T-helper 1 cell treated with Interleukin-12 subunit alpha and Interleukin-12 subunit beta and Interleukin-4 antibody, amounts not matched to agents 30 ng/mL and 1 ng/mL, for 36 hours (primary cell): Measurements from ENCODE around the gene RPRD1A. TPM values are rescaled to one million over a fixed set of nuclear protein-coding genes. Genes with fewer than 3 reads are reported as not detected.
"Not testable (repeated sequence)": the region's sequence is repeated elsewhere in the genome, so short reads cannot be mapped to it uniquely, and the experiment has no call there.

Source experiments
- intact Hi-C: fragments of 100-400 bp; cut with micrococcal nuclease; formaldehyde crosslinking; loops from one replicate; pipeline ENCODE4 v1.15.1; 2024
- total RNA-seq: library from RNA; stranded (reverse); gene quantifications from 2 replicates; pipeline ENCODE4 v1.2.3, GENCODE V29; 2022

RPRD1A gene
- total RNA-seq, 1 donor from 2014 or later: 29.5 TPM

DNA sequence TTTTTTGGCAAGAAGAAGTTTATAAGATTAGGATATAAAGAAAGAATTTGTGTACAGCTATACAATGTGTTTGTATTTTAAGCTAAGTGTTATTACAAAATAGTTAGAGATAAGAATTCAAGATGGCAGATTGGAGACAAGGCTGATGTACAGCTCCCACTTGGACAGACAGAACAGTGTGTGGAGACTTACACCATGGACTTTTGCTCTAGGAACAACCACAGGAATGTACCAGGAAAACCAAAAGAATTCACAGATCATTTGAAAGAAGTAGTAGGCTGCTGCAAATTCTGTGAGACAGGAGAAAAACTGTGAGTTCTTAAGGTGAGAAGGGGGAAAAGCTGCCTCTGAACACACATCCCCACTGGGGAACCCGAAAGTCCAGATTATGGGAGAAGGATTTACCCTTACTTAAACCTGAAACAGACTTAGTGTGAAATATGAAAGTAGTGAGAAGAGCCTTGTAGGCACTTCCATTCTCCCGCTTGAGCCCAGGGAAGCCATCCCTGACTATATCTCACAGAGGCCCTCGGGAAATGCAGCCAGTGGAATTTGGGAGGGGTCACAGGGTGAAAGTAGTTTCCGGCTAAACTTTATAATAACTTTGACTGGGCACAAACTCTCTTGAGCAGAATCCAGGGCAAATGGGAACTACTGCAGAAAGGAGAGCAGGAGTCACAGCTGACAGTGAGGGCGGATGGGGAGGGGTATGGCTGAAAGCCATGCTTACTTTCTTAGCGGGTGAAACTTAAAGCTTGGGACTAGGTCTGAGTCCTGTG is 11.6 kb upstream of the RPRD1A start:
- intact Hi-C loops: no loop called here

DNA sequence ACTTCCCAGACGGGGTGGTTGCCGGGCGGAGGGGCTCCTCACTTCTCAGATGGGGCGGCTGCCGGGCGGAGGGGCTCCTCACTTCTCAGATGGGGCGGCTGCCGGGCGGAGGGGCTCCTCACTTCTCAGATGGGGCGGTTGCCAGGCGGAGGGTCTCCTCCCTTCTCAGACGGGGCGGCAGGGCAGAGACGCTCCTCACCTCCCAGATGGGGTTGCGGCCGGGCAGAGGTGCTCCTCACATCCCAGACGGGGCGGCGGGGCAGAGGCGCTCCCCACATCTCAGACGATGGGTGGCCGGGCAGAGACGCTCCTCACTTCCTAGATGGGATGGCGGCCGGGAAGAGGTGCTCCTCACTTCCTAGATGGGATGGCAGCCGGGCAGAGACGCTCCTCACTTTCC is 10.4 kb upstream of the RPRD1A start:
- intact Hi-C loops: not testable (repeated sequence)

GRCh38 chr18:36075862-36076587 is 8.7 kb upstream of the RPRD1A start:
- intact Hi-C loops: no loop called here

GRCh38 chr18:36074435-36074834 is 7.1 kb upstream of the RPRD1A start:
- intact Hi-C loops: no loop called here

GRCh38 chr18:36073676-36074075 is 6.3 kb upstream of the RPRD1A start:
- intact Hi-C loops: no loop called here

GRCh38 chr18:36072406-36072805 is 5.0 kb upstream of the RPRD1A start:
- intact Hi-C loops: not testable (repeated sequence)

DNA sequence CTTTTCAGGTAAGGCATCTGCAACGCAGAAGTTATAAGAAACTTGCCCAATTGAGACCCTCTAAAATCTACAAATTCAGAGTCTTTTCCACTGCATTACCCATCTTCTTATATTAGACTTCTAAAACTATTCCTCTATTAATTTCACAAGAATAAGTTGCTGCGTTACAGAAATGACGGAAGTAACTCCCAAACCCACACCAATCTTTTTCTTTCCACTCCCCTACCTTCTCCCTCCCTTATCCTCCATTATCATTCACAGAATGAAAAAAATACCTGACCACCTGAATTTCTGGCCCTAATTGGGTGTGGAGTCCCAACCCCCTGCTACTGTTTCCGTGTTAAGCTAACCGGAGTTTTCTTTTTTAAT is 689 bp downstream of the RPRD1A start:
- intact Hi-C loops: loop anchor here (1.0 to 5.0 kb wide), 10 partner anchors 49 to 1039 kb away; partner anchors contain the start of genes ELP2, GALNT1, RMP24 and SLC39A6

GRCh38 chr18:36066001-36066400 is 1.4 kb downstream of the RPRD1A start:
- intact Hi-C loops: loop anchor here (2.0 to 5.0 kb wide), 5 partner anchors 484 to 1039 kb away; partner anchors contain the start of genes GALNT1, ZNF24 and ZNF397

- intact Hi-C loops: loop anchor here (5.0 kb wide), 4 partner anchors 482 to 1037 kb away; partner anchors contain the start of genes GALNT1 and ZNF397
These were observed 2.6 kb downstream of the RPRD1A start for GRCh38 chr18:36064809-36065079.

DNA sequence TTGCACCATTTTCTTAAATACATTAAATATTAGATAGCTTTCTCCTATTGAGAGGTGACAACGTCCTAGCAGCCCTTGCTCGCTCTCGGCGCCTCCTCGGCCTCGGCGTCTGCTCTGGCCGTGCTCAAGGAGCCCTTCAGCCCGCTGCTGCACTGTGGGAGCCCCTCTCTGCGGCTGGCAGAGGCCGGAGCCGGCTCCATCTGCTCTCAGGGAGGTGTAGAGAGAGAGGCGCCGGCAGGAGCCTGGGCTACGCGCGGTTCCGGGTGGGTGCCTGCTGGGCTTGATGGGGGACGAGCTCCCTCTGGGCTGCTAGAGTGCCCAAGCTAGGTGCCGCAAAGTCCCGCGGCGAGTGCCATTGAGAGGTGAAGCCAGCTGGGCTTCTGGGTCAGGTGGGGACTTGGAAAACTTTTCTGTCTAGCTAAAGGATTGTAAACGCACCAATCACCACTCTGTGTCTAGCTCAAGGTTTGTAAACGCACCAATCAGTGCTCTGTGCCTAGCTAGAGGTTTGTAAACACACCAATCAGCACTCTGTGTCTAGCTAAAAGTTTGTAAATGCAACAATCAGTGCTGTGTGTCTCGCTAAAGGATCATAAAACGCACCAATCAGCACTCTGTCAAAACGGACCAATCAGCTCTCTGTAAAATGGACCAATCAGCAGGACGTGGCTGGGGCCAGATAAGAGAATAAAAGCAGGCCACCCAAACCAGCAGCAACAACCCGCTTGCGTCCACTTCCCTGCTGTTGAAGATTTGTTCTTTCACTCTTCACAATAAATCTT is 3.1 kb downstream of the RPRD1A start:
- intact Hi-C loops: no loop called here

- intact Hi-C loops: no loop called here
These were observed 8.7 kb downstream of the RPRD1A start for GRCh38 chr18:36058674-36059073.

- intact Hi-C loops: no loop called here
These were observed 15.6 kb downstream of the RPRD1A start for GRCh38 chr18:36051760-36052159.

GRCh38 chr18:36050479-36050878 is 16.9 kb downstream of the RPRD1A start:
- intact Hi-C loops: no loop called here

DNA sequence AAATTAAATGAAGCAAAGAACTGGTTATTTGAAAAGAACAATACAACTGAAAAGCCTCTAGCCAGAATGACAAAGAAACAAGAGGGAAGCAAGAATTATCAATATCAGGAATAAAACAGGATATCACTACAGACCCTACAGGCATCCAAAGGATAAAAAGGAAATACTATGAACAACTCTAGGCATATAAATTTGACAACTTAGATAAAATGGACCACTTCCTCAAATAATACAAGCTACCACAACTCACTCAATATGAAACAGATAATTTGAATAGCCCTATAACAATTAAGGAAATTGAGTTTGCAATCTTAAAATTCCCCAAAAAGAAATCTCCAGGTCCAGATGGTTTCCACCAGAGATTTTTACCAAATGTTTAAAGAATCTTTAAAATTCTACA is 19.8 kb downstream of the RPRD1A start:
- intact Hi-C loops: no loop called here

- intact Hi-C loops: no loop called here
These were observed 20.5 kb downstream of the RPRD1A start for GRCh38 chr18:36046898-36047297.

DNA sequence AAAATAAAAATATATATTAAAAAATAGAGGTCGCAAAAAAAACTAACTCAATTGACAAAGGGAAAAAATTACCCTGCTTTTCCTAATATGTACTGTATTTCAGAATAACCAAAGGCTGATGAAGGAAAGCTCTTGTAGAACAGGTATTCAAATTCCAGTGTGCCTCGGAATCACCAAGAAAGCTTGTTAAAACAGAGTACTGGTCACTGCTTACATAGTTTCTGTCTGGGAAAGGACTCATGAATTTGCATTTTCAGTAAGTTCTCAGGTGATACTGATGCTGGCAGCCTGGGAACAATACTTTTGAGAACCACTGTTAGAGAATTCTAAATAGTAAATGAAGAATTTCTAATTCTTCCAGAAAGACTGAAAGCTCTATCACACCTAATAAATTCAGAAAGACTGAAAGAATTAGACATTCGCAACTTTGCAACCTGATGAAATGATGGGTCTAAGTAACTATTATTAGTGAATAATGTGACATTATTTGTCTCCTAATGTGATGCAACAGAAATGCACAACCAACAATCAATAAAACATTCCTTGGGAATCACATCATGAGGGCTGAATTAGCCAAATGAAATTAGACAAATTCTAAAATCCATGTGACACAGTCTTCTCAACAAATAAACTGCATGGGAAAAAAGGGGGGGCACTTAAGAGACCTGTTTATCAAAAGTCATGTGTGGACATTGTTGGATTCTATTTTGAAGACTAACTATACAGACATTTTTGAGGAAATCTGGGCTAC is 21.9 kb downstream of the RPRD1A start:
- intact Hi-C loops: no loop called here

GRCh38 chr18:36043153-36043552 is 24.2 kb downstream of the RPRD1A start:
- intact Hi-C loops: no loop called here

GRCh38 chr18:36041146-36041545 is 26.2 kb downstream of the RPRD1A start:
- intact Hi-C loops: no loop called here

- intact Hi-C loops: no loop called here
These were observed 29.2 kb downstream of the RPRD1A start for GRCh38 chr18:36038102-36038663.

GRCh38 chr18:36035253-36035652 is 32.1 kb downstream of the RPRD1A start:
- intact Hi-C loops: no loop called here
